Measurements from ENCODE around the gene PRMT7.

Gene PRMT7

DNA sequence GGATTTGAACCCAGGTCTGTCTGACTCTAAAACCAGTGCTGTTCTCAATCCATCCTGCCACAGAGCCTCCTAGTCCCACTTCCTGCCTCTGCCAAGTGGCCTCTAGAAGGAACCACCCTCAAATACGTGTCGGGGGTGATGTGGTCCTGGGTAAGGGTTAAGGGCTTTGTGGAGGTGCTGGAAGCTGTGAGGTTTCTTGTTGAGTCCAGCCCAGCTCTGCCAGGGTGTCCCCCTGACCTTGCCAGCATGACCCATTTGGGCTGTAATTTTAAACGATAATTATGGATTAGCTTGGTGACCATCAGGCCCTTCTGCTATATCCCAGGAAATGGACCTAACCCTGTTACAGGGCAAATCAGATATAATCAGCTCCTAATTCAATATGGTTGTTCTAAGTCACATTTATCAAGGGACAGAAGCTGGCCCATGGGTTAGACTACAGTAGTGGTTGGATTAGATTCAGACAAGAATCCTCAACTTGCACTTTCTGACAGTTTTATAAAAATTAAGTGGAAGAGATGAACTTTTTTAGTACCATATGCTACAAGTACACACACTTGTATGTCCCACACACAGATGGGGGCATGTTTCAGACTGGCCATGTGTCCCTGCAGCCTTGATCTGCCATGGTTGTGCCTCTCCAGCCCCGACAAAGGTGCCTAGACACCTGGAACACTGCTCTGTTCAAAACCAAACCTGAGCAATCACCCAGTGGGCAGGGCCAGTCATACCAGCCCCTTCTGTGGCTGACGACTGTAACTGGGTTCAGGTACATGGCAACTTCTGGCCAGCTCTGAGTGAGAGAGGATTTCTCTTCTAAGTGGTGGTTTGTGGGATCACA is 89.5 kb downstream of the PRMT7 start:
- FAIRE-seq, result no peak

DNA sequence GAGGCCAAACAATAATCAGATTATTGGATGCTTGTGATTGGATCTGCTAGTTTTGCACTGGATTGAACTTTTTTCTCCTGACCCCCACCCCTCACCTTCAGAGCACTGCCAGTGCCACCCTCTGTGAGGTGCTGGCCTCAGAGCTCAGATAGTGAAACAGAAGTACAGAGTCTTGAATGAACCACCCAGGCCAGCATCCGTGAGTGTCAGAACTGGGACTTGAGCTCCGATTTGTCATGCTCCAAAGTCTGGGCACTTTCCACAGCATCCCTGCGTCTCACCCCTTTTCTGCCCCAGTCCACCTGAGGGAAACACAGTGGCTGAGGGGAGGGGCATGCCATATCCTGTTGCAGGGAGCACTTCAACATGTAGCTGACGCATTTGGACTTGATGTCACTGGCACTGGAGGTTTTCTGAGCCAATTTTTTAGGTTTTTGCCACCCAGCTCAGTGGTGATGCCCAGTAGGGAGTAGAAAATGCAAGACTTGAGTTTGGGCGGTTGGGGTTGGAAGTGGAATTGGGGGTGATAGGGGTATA is 90.2 kb downstream of the PRMT7 start:
- FAIRE-seq, result no peak

- FAIRE-seq, result no peak
Measured at GRCh38 chr16:68401871-68402747, 91.3 kb downstream of the PRMT7 start.

- FAIRE-seq, result no peak
Measured at GRCh38 chr16:68402748-68403040, 91.9 kb downstream of the PRMT7 start.

DNA sequence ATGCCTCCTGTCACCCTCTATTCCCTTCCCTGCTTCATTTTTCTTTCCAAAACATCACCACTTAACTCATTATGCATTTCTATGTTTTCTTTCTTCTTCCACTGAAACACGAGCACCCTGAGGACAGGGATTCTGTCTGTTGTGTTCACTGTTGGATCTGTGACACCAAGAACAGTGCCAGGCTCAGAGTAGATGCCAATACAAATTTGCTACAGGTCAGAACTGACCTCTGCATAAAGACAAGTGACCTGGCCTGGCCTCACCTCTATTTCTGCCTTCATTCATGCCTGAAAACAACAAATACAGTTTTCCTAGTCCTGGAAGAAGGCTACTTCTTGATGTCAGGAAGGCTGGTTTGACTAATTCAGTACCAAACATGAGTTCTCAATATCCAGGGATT is 92.4 kb downstream of the PRMT7 start:
- FAIRE-seq, result no peak

GRCh38 chr16:68403704-68404103 is 92.9 kb downstream of the PRMT7 start:
- FAIRE-seq, result no peak

- no peak for FAIRE-seq
Measured at GRCh38 chr16:68404736-68405345, 94.0 kb downstream of the PRMT7 start.

- FAIRE-seq, result no peak
Measured at GRCh38 chr16:68406458-68407152, 95.8 kb downstream of the PRMT7 start.

All from TTC549 (cell line).